ENCODE results near the gene ERC2. TPM values are rescaled to one million over a fixed set of nuclear protein-coding genes. Genes with fewer than 3 reads are reported as not detected.

The ERC2 gene
- total and polyA plus RNA-seq, 2 donors (not counting 3 experiments of a cell fraction or from before 2014, with no cell fraction given) = 5.6 to 15.5 TPM

GRCh38 chr3:56185827-56186226 is 282.4 kb downstream of the ERC2 start:
- no peak for DNase-seq (ENCODE audit: low read depth, low spot score)
- no peaks in the 10 kb centered on the region for H3K36me3 ChIP-seq (ENCODE audit: control insufficient read depth in 2 of 2, extremely low read depth in 1 of 2, insufficient read depth in 2 of 2, low read length in 2 of 2)
- no peaks in the 10 kb centered on the region for H4K20me1 ChIP-seq (replicated peaks; ENCODE audit: control insufficient read depth, extremely low read depth, insufficient read depth, low read length)
- no peak overlapping the region for H2AFZ ChIP-seq (ENCODE audit: low read depth, low read length)
- ChIA-PET CTCF (no interaction called here), POLR2A (interaction anchor here (0.7 kb wide), 1 partner anchor 74 kb away, joined by 6 read pairs; no protein-coding TSS in a partner anchor)
- no peaks in the 10 kb centered on the region for H3K27me3 ChIP-seq (ENCODE audit: control insufficient read depth in 2 of 2, insufficient read depth in 2 of 2, low read length in 2 of 2)
- intact Hi-C loops (cut with micrococcal nuclease) = no loop called here
- H3K4me3 ChIP-seq (replicated peaks in 1 of 3; ENCODE audit: insufficient read depth in 1 of 3, low read depth in 1 of 3, low read length in 3 of 3) = no peak overlapping the region
- H3K4me2 ChIP-seq (ENCODE audit: insufficient read depth, low read length) = no peak overlapping the region
- dilution Hi-C loops (cut with MboI; ENCODE audit: extremely low pct_ligation_motif_present, low sequenced_read_pairs) = no loop called here
- H3K9me1 ChIP-seq (replicated peaks; ENCODE audit: control insufficient read depth, extremely low read depth, insufficient read depth, low read length) = no peaks in the 10 kb centered on the region
- H3K27ac ChIP-seq (ENCODE audit: insufficient read depth, low read depth, low read length) = no peak overlapping the region
- FAIRE-seq = no peak
- H3K9me3 ChIP-seq (replicated peaks; ENCODE audit: control insufficient read depth, insufficient read depth, low read length) = no peaks in the 10 kb centered on the region
- no peaks in the 10 kb centered on the region for H3K79me2 ChIP-seq (ENCODE audit: control insufficient read depth, insufficient read depth, low read length)
- no peaks in the 10 kb centered on the region for H3K4me1 ChIP-seq (ENCODE audit: control insufficient read depth, extremely low read depth, insufficient read depth, low read length)
- BruUV-seq (replicated peaks) = no TSS peak
- no peak overlapping the region for H3K9ac ChIP-seq (replicated peaks; ENCODE audit: extremely low read depth, insufficient read depth, low read length)
- TF ChIP-seq GATA2 (IDR thresholded peaks at IDR 0.05; ENCODE audit: insufficient read depth, insufficient read length, low read depth, low read length) = no peak
- TF ChIP-seq POLR2A (IDR thresholded peaks at IDR 0.05; ENCODE audit: low read depth, low read length) = no peak
- TF ChIP-seq MAX (IDR thresholded peaks at IDR 0.05; ENCODE audit: insufficient read depth, insufficient read length) = no peak
- no peak for TF ChIP-seq EZH2 (IDR thresholded peaks at IDR 0.05; ENCODE audit: borderline replicate concordance, low read depth, low read length, severe bottlenecking)
- TF ChIP-seq MYC (IDR thresholded peaks at IDR 0.05; ENCODE audit: low read depth, low read length) = no peak
- TF ChIP-seq JUN (IDR thresholded peaks at IDR 0.05; ENCODE audit: borderline replicate concordance, insufficient read depth, insufficient read length, low read depth) = no peak
- TF ChIP-seq, protein P1, sequence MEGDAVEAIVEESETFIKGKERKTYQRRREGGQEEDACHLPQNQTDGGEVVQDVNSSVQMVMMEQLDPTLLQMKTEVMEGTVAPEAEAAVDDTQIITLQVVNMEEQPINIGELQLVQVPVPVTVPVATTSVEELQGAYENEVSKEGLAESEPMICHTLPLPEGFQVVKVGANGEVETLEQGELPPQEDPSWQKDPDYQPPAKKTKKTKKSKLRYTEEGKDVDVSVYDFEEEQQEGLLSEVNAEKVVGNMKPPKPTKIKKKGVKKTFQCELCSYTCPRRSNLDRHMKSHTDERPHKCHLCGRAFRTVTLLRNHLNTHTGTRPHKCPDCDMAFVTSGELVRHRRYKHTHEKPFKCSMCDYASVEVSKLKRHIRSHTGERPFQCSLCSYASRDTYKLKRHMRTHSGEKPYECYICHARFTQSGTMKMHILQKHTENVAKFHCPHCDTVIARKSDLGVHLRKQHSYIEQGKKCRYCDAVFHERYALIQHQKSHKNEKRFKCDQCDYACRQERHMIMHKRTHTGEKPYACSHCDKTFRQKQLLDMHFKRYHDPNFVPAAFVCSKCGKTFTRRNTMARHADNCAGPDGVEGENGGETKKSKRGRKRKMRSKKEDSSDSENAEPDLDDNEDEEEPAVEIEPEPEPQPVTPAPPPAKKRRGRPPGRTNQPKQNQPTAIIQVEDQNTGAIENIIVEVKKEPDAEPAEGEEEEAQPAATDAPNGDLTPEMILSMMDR (IDR thresholded peaks at IDR 0.05; ENCODE audit: extremely low read depth in 1 of 2, insufficient read depth in 1 of 2, low read depth in 1 of 2, low read length in 2 of 2) = no peak
- TF ChIP-seq POLR2AphosphoS5 (IDR thresholded peaks at IDR 0.05; ENCODE audit: insufficient read depth, low read depth, low read length) = no peak
- TF ChIP-seq FOS (IDR thresholded peaks at IDR 0.05; ENCODE audit: borderline replicate concordance, insufficient read depth, low read length) = no peak
